ENCODE results near the gene MRPL3. TPM values are rescaled to one million over a fixed set of nuclear protein-coding genes. Genes with fewer than 3 reads are reported as not detected.

MRPL3 gene
- total and polyA plus RNA-seq, 4 experiments from 2014 or later = 45.8 to 110 (median 65.3) TPM

DNA sequence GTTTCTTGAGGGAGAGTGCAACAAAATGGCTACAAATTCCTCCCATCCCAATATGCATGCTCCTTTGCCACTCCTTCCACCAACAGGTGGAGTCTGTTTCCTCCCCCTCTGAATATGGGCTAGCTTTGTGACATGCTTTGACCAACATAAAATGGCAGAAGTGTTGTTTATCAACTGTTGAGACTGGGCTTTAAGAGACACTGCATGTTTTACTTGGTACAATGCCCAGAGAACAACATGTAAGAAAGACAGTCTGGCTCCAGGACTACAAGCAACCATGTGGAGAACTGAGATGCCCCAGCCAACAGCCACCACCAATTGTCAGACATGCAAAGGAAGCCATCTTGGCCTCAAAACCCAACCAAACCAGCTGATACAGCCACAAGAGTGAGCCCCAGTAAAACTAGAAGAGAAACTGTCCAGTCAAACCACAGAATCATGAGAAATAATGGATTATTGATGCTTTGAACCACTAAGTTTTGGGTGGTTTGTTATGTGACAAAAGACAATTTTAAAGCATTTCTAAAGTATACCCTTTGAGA, 80.7 kb downstream of the MRPL3 start:
- Histone ChIP-seq H3K4me1 (ENCODE audit: insufficient read depth, low read length) (no peaks in the 10 kb centered on the region), H3K9me3 (ENCODE audit: control insufficient read depth in 1 of 2, low read length in 2 of 2) (no peaks in the 10 kb centered on the region), H3K27ac (ENCODE audit: low read depth, low read length) (no peak overlapping the region), H3K27me3 (ENCODE audit: insufficient read depth, low read length) (no peaks in the 10 kb centered on the region), H3K36me3 (ENCODE audit: insufficient read depth, low read length) (no peaks in the 10 kb centered on the region), H3K4me3 (ENCODE audit: low read length in 2 of 2) (no peak overlapping the region)
- Mint-ChIP-seq H3K27me3 (peaks cover 0 to 1% of the 10 kb centered on the region in 2 donors), H3K4me1 (no peaks in the 10 kb centered on the region), H3K4me3 (no peak overlapping the region), H3K36me3 (no peaks in the 10 kb centered on the region), H3K27ac (no peak overlapping the region), H3K9me3 (no peaks in the 10 kb centered on the region)
- DNase-seq = no peak
- intact Hi-C loops (cut with micrococcal nuclease) = no loop called here
- POLR2A ChIA-PET (ENCODE audit: partially characterized antibody) = no interaction called here
- CTCF ChIA-PET (ENCODE audit: partially characterized antibody) = no interaction called here

DNA sequence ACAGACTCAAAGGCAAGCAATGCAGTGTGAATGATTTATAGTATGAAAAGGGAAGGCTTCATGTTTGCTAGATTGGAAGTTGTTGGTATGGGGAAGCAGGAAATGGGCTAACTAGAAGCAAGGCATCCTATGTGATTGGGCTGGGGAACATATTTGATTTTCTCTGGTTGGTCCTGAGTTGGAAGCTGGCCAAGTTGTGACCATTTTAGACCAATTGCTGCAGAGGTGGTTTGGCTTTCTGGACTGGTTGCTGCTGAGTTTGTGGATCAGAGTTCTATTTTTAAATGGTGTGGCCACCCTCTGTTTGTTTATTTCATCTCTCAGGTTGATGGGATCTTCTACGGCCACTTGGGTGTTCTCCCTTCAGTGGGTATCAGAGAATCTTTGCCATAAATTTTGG, 81.5 kb downstream of the MRPL3 start:
- Histone ChIP-seq H3K27ac (ENCODE audit: low read depth, low read length) (no peak overlapping the region), H3K36me3 (ENCODE audit: insufficient read depth, low read length) (no peaks in the 10 kb centered on the region), H3K4me1 (ENCODE audit: insufficient read depth, low read length) (no peaks in the 10 kb centered on the region), H3K27me3 (ENCODE audit: insufficient read depth, low read length) (no peaks in the 10 kb centered on the region), H3K9me3 (ENCODE audit: control insufficient read depth in 1 of 2, low read length in 2 of 2) (no peaks in the 10 kb centered on the region), H3K4me3 (ENCODE audit: low read length in 2 of 2) (no peak overlapping the region)
- no peak overlapping the region for H3K4me3 Mint-ChIP-seq
- intact Hi-C loops (cut with micrococcal nuclease) = no loop called here
- H3K27ac Mint-ChIP-seq = no peak overlapping the region
- POLR2A ChIA-PET (ENCODE audit: partially characterized antibody) = no interaction called here
- no peaks in the 10 kb centered on the region for H3K36me3 Mint-ChIP-seq
- no peaks in the 10 kb centered on the region for H3K4me1 Mint-ChIP-seq
- DNase-seq = no peak
- CTCF ChIA-PET (ENCODE audit: partially characterized antibody) = no interaction called here
- H3K9me3 Mint-ChIP-seq = no peaks in the 10 kb centered on the region
- H3K27me3 Mint-ChIP-seq = peaks cover 0 to 1% of the 10 kb centered on the region in 2 donors

DNA sequence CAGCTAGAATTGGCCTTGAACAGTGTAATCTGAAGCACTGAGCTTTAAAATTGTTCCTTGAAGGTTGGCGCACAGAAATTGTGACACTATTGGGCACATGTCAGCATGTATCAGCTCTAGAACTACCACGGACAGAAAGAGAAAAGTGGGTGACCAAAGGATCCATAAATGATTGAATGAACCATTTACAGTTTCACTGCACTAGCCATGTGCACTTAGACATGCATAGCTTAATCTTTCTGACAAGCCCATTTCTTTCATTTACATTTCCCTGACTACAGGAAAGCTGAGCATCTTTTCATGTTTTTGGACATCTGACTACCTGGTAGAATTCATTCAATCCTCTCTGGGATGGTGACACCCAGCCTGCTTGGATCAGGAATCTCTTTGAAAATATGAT, 85.0 kb downstream of the MRPL3 start:
- no peaks in the 10 kb centered on the region for H3K36me3 Mint-ChIP-seq
- Histone ChIP-seq H3K4me1 (ENCODE audit: insufficient read depth, low read length) (no peaks in the 10 kb centered on the region), H3K4me3 (ENCODE audit: low read length in 2 of 2) (no peak overlapping the region), H3K27me3 (ENCODE audit: insufficient read depth, low read length) (no peaks in the 10 kb centered on the region), H3K27ac (ENCODE audit: low read depth, low read length) (no peak overlapping the region), H3K36me3 (ENCODE audit: insufficient read depth, low read length) (no peaks in the 10 kb centered on the region), H3K9me3 (ENCODE audit: control insufficient read depth in 1 of 2, low read length in 2 of 2) (no peaks in the 10 kb centered on the region)
- peaks cover 0 to 2% of the 10 kb centered on the region in 2 donors for H3K27me3 Mint-ChIP-seq
- intact Hi-C loops (cut with micrococcal nuclease) = no loop called here
- POLR2A ChIA-PET (ENCODE audit: partially characterized antibody) = no interaction called here
- no peak overlapping the region for H3K27ac Mint-ChIP-seq
- H3K9me3 Mint-ChIP-seq = peaks cover 0 to 9% (median 0%) of the 10 kb centered on the region in 8 donors
- DNase-seq = no peak
- H3K4me3 Mint-ChIP-seq = no peak overlapping the region
- no peaks in the 10 kb centered on the region for H3K4me1 Mint-ChIP-seq
- CTCF ChIA-PET (ENCODE audit: partially characterized antibody) = no interaction called here

Other genes starting within 250 kb of the MRPL3 start
- 10 to 100 TPM; 15.6 to 16.7 TPM for gene NUDT16, start 121.2 kb downstream of the MRPL3 start, total RNA-seq
- 1 to 10 TPM; 4.0 to 5.6 TPM for gene NUDT16, start 121.2 kb downstream of the MRPL3 start, polyA plus RNA-seq